GM12878 (cell line): ENCODE measurements around the gene PLEKHA7. TPM values are rescaled to one million over a fixed set of nuclear protein-coding genes. Genes with fewer than 3 reads are reported as not detected.

Source experiments
- EED ChIP-seq: sonication (generic); IDR thresholded peaks from 2 replicates; pipeline ENCODE4 v1.6.1; 2016; ENCODE audit warnings: antibody characterized with exemption, low read depth
- EGR1 ChIP-seq, 2 experiments: IDR thresholded peaks; 1 replicate in 1 of 2; 2 replicates in 1 of 2; pipeline ENCODE4 v1.6.1; 2011 to 2012; ENCODE audit warnings: low read depth in 2 of 2, low read length in 2 of 2, borderline replicate concordance in 1 of 2, mild to moderate bottlenecking in 1 of 2, moderate library complexity in 1 of 2
- IKZF1 ChIP-seq: fragments of 450-650 bp; conservative IDR thresholded peaks from 2 replicates; pipeline ENCODE4 v1.6.1; 2017; ENCODE audit warnings: antibody characterized with exemption, mild to moderate bottlenecking
- IRF3 ChIP-seq: fragments of 450-650 bp; IDR thresholded peaks from 2 replicates; pipeline ENCODE4 v1.6.1; 2014; ENCODE audit warnings: mild to moderate bottlenecking
- JUND ChIP-seq: IDR thresholded peaks from 2 replicates; pipeline ENCODE4 v1.6.1; 2012; ENCODE audit warnings: low read depth, mild to moderate bottlenecking, low read length, improper control_type of control experiment, moderate library complexity
- LARP7 ChIP-seq: fragments of 450-650 bp; IDR thresholded peaks from 2 replicates; pipeline ENCODE4 v1.6.1; 2017; ENCODE audit warnings: mild to moderate bottlenecking
- MTA2 ChIP-seq: fragments of 450-650 bp; IDR thresholded peaks from 2 replicates; pipeline ENCODE4 v1.6.1; 2016; ENCODE audit warnings: low read depth, mild to moderate bottlenecking, moderate library complexity
- RB1 ChIP-seq: fragments of 450-650 bp; formaldehyde crosslinking; IDR thresholded peaks from 2 replicates; pipeline ENCODE4 v1.6.1; 2017; ENCODE audit warnings: mild to moderate bottlenecking, borderline replicate concordance
- RELA ChIP-seq: fragments of 450-650 bp; IDR thresholded peaks from 2 replicates; pipeline ENCODE4 v1.8.0; 2014; ENCODE audit warnings: borderline replicate concordance; ENCODE audit not compliant: partially characterized antibody
- SREBF1 ChIP-seq: IDR thresholded peaks from 2 replicates; pipeline ENCODE4 v1.6.1; 2012; ENCODE audit warnings: mild to moderate bottlenecking, low read length
- TAF1 ChIP-seq: IDR thresholded peaks from 2 replicates; pipeline ENCODE4 v1.6.1; 2011; ENCODE audit warnings: mild to moderate bottlenecking, low read depth, low read length, borderline replicate concordance
- TARDBP ChIP-seq: IDR thresholded peaks from 2 replicates; pipeline ENCODE4 v1.6.1; 2016; ENCODE audit warnings: borderline replicate concordance
- YY1 ChIP-seq: IDR thresholded peaks from 2 replicates; pipeline ENCODE4 v1.6.1; 2011; ENCODE audit warnings: low read depth, mild to moderate bottlenecking, low read length
- polyA plus RNA-seq, 11 experiments: library from polyadenylated mRNA; depleted of rRNA in 4 of 11; unstranded in 6 of 11; stranded (reverse) in 5 of 11; fragments of >200 nt; fragmentation: Nextera tagmentation in 4 of 11; fragmentation: Illumina TruSeq in 1 of 11; extraction: Ambion mirVana in 4 of 11; extraction: Trizol in 1 of 11; gene quantifications; 1 replicate in 1 of 11; 2 replicates in 10 of 11; pipeline versions ENCODE4 v1.2.1 to v1.2.3, GENCODE V29; 2011 to 2016; ENCODE audit warnings: inconsistent platforms in 2 of 11, missing spikeins in 2 of 11, low read depth in 1 of 11
- total RNA-seq, 4 experiments: library from RNA; depleted of rRNA in 3 of 4; stranded (reverse); fragments of >200 nt in 3 of 4; fragmentation: Illumina TruSeq in 1 of 4; extraction: Trizol in 1 of 4; gene quantifications; 2 replicates each; pipeline versions ENCODE4 v1.2.1 to v1.2.3, GENCODE V29; 2013 to 2021

PLEKHA7 gene
- total and polyA plus RNA-seq, 10 of the 15 experiments (the other 5 are each of a cell fraction or from before 2014, with no cell fraction given), result 0.45 to 5.3 (median 2.1) TPM

- TF ChIP-seq EGR1 (IDR thresholded peaks at IDR 0.05; ENCODE audit: borderline replicate concordance in 1 of 2, low read depth in 2 of 2, low read length in 2 of 2), result no peak
- TF ChIP-seq RELA, result no peak
- 0 out of 2 replicates have a peak, but pooled peaks have one; percentile 24 for TF ChIP-seq TARDBP
- TF ChIP-seq RB1, result peak; percentile 34; the same call in 1 of the 2 replicates
- 0 out of 2 replicates have a peak, but pooled peaks have one; percentile 32 for TF ChIP-seq TAF1
- TF ChIP-seq EED, result 0 out of 2 replicates have a peak, but pooled peaks have one; percentile 38
- no peak for TF ChIP-seq SREBF1
- no peak for TF ChIP-seq MTA2
- TF ChIP-seq YY1, result peak; percentile 75
- no peak for TF ChIP-seq JUND
- TF ChIP-seq IRF3, result 0 out of 2 replicates have a peak, but pooled peaks have one; percentile 20
- TF ChIP-seq IKZF1, result 0 out of 2 replicates have a peak, but pooled peaks have one; percentile 49
- TF ChIP-seq LARP7, result peak; percentile 58; the same call in 1 of the 2 replicates
Measured at GRCh38 chr11:16945671-16946469, 68.3 kb downstream of the PLEKHA7 start (continued).
